ENCODE results near the gene ZNF358. TPM values are rescaled to one million over a fixed set of nuclear protein-coding genes. Genes with fewer than 3 reads are reported as not detected.
"Not testable (repeated sequence)": the region's sequence is repeated elsewhere in the genome, so short reads cannot be mapped to it uniquely, and the experiment has no call there.

The ZNF358 gene
- total RNA-seq, 4 donors from 2014 or later = 30.4 to 42.8 (median 36.9) TPM

DNA sequence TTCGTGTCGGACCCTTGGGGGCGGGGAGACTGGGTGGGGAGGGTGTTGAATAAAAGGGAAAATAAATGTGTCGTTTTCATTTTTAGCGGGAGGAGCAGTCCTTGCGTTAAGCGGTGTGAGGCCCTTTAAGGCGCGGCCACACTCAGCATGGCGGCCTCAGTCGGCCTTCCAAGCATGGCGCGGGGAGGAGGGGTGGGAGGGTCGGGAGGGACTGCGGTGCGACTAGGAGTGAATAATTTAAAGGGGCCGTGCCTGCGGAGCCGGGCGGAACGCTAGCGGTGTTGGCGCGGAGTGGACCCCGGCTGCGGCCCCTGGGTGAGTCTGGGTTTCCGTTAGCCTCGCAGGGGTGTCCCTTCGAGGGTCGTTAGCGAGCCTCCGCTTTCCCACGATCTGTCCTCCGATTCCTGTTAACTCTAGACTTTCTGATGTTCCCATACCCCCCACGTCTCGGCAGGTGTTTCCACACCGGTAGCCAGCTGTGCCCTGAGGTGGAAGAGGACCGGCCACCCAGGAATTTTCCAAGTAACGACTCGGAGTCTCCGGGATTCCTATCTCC is 18.1 kb downstream of the ZNF358 start:
- TF ChIP-seq, protein P1, sequence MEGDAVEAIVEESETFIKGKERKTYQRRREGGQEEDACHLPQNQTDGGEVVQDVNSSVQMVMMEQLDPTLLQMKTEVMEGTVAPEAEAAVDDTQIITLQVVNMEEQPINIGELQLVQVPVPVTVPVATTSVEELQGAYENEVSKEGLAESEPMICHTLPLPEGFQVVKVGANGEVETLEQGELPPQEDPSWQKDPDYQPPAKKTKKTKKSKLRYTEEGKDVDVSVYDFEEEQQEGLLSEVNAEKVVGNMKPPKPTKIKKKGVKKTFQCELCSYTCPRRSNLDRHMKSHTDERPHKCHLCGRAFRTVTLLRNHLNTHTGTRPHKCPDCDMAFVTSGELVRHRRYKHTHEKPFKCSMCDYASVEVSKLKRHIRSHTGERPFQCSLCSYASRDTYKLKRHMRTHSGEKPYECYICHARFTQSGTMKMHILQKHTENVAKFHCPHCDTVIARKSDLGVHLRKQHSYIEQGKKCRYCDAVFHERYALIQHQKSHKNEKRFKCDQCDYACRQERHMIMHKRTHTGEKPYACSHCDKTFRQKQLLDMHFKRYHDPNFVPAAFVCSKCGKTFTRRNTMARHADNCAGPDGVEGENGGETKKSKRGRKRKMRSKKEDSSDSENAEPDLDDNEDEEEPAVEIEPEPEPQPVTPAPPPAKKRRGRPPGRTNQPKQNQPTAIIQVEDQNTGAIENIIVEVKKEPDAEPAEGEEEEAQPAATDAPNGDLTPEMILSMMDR (IDR thresholded peaks at IDR 0.05) = no peak
- no peak for TF ChIP-seq POLR2A (IDR thresholded peaks at IDR 0.05)
- peak; percentile 84 to 96 for DNase-seq (ENCODE audit: low spot score in 2 of 2)
- WGBS, 2 donors = 0 to 1% methylated on average over 39 to 41 of the region's 41 CpGs

GRCh38 chr19:7534531-7535046 is 18.7 kb downstream of the ZNF358 start:
- WGBS, 2 donors = 0% methylated on average over 21 to 26 of the region's 27 CpGs
- TF ChIP-seq POLR2A (IDR thresholded peaks at IDR 0.05) = no peak
- TF ChIP-seq, protein P1 (IDR thresholded peaks at IDR 0.05) = no peak
- H3K4me3 ChIP-seq (ENCODE audit: low read depth, poor library complexity, severe bottlenecking) = peak overlapping the region; percentile 80
- intact Hi-C loops (cut with DNase I; ENCODE audit: low total_unique reads) = no loop called here
- peak; percentile 51 to 90 for DNase-seq (ENCODE audit: low spot score in 2 of 2)

More for the DNA sequence above, 18.1 kb downstream of the ZNF358 start:
- intact Hi-C loops (cut with DNase I; ENCODE audit: low total_unique reads) = no loop called here
- H3K4me3 ChIP-seq (ENCODE audit: low read depth, poor library complexity, severe bottlenecking) = peak overlapping the region; percentile 80

GRCh38 chr19:7535047-7535997 is 19.4 kb downstream of the ZNF358 start, which contains the start of gene PNPLA6:
PNPLA6 (plus strand) TSS chr19:7535717; CDS start chr19:7535789, 72 bp downstream.
- WGBS, 2 donors = 0 to 1% methylated on average over 34 to 58 of the region's 76 CpGs
- intact Hi-C loops (cut with DNase I; ENCODE audit: low total_unique reads) = no loop called here
- DNase-seq (ENCODE audit: low spot score in 2 of 2) = peak; percentile 94 to 99
- H3K4me3 ChIP-seq (ENCODE audit: low read depth, poor library complexity, severe bottlenecking) = peak within 1 kb of the TSS; percentile 80
- TF ChIP-seq, protein P1 (IDR thresholded peaks at IDR 0.05) = no peak
- no peak for TF ChIP-seq POLR2A (IDR thresholded peaks at IDR 0.05)

GRCh38 chr19:7535998-7536695 is 20.2 kb downstream of the ZNF358 start:
- DNase-seq (ENCODE audit: low spot score in 2 of 2) = peak in 1 of 2 donors; percentile 85
- intact Hi-C loops (cut with DNase I; ENCODE audit: low total_unique reads) = no loop called here
- TF ChIP-seq, protein P1 (IDR thresholded peaks at IDR 0.05) = no peak
- no peak for TF ChIP-seq POLR2A (IDR thresholded peaks at IDR 0.05)
- WGBS, 2 donors = 16 to 25% methylated on average over 21 to 30 of the region's 30 CpGs
- H3K4me3 ChIP-seq (ENCODE audit: low read depth, poor library complexity, severe bottlenecking) = peak overlapping the region; percentile 80

DNA sequence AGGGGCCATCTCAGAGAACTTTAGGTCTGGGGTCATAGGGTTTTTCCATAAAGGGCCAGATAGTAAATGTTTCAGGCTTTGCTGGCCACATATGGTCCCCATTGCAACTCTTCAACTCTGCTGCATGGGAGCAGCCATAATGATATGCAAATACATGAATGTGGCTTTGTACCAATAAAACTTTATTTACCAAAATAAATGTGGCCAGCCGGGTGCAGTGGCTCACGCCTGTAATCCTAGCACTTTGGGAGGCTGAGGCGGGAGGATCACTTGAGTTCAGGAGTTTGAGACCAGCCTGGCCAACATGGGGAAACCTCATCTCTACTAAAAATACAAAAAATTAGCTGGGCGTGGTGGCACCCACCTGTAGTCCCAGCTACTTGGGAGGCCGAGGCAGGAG is 23.1 kb downstream of the ZNF358 start:
- intact Hi-C loops (cut with DNase I; ENCODE audit: low total_unique reads) = not testable (repeated sequence)
- 94 to 98% methylated on average over 5 of the region's 5 CpGs for WGBS, 2 donors

More for the DNA sequence above, 23.1 kb downstream of the ZNF358 start:
- not testable (repeated sequence) for H3K4me3 ChIP-seq (ENCODE audit: low read depth, poor library complexity, severe bottlenecking); DNase-seq (ENCODE audit: low spot score in 2 of 2)

Data from lower leg skin (tissue), 4 donors.